ENCODE measurements around the gene CCDC91.

- TF ChIP-seq EZH2 (IDR thresholded peaks at IDR 0.05): no peak
- TF ChIP-seq POLR2AphosphoS5 (IDR thresholded peaks at IDR 0.05; ENCODE audit: borderline replicate concordance, low read depth, low read length): no peak
Measured at GRCh38 chr12:28460420-28461130, 270.3 kb downstream of the CCDC91 start.
